K562 (cell line): ENCODE results near the gene RALGAPA2. TPM values are rescaled to one million over a fixed set of nuclear protein-coding genes. Genes with fewer than 3 reads are reported as not detected.

Experiments used
- HMG20A ChIP-seq: fragments of 450-650 bp; formaldehyde crosslinking; conservative IDR thresholded peaks from 2 replicates; pipeline ENCODE4 v1.4.0; 2020; ENCODE audit warnings: mild to moderate bottlenecking, mixed read lengths
- ZBTB26 ChIP-seq: fragments of 450-650 bp; formaldehyde crosslinking; IDR thresholded peaks from 2 replicates; pipeline ENCODE4 v1.4.0; 2022; ENCODE audit warnings: missing genetic modification characterization
- ZNF280A ChIP-seq: fragments of 450-650 bp; IDR thresholded peaks from 2 replicates; pipeline ENCODE4 v1.6.1; 2018; ENCODE audit warnings: mild to moderate bottlenecking, low read depth; ENCODE audit not compliant: partially characterized antibody
- ZNF318 ChIP-seq, 2 experiments: fragments of 450-650 bp; IDR thresholded peaks; 2 replicates each; pipeline ENCODE4 v1.6.1; 2016; ENCODE audit warnings: mild to moderate bottlenecking in 2 of 2, borderline replicate concordance in 1 of 2, low read depth in 1 of 2, moderate library complexity in 1 of 2
- polyA plus RNA-seq, 8 experiments: library from polyadenylated mRNA; depleted of rRNA in 4 of 8; stranded (reverse) in 5 of 8; unstranded in 3 of 8; fragments of >200 nt; fragmentation: Nextera tagmentation in 2 of 8; fragmentation: Illumina TruSeq in 1 of 8; extraction: Ambion mirVana in 2 of 8; extraction: Trizol in 1 of 8; gene quantifications; 2 replicates each; pipeline versions ENCODE4 v1.2.1 to v1.2.3, GENCODE V29; 2011 to 2014; ENCODE audit warnings: inconsistent platforms in 1 of 8, missing spikeins in 1 of 8
- total RNA-seq, 7 experiments: library from RNA; depleted of rRNA in 6 of 7; stranded (reverse); fragments of >200 nt in 6 of 7; fragmentation: Illumina TruSeq in 2 of 7; extraction: Trizol in 2 of 7; gene quantifications; 2 replicates each; pipeline versions ENCODE4 v1.2.1 to v1.2.3, GENCODE V29; 2011 to 2021; ENCODE audit warnings: low replicate concordance in 1 of 7

Gene RALGAPA2
- total and polyA plus RNA-seq, 9 of the 15 experiments (the other 6 are each of a cell fraction or from before 2014, with no cell fraction given), result 0.35 to 2.7 (median 1.4) TPM

GRCh38 chr20:20425823-20426654, 286.4 kb downstream of the RALGAPA2 start (continued):
- TF ChIP-seq ZNF318 (IDR thresholded peaks at IDR 0.05; ENCODE audit: borderline replicate concordance in 1 of 2, low read depth in 1 of 2) (no peak), HMG20A (CRISPR knock-in tag) (no peak), ZNF280A (no peak), ZBTB26 (CRISPR knock-in tag) (no peak)
